HCT116 (cell line): ENCODE measurements around the gene CYP27A1. TPM values are rescaled to one million over a fixed set of nuclear protein-coding genes. Genes with fewer than 3 reads are reported as not detected.

Experiments
- ATAC-seq: fragments of 200-7000 bp; cut with Tn5 transposase; 2 replicates; pipeline ENCODE4 v1.9.1; 2020; ENCODE audit warnings: mild to moderate bottlenecking, moderate library complexity
- BruUV-seq: library from RNA; stranded (reverse); fragments of 400-500 nt; replicated peaks from 2 replicates; lab custom pipeline; 2021; lab: Mats Ljungman, UMichigan
- CTCF ChIA-PET: fragments of 300-600 bp; sonication (Branson Sonifier 250); formaldehyde crosslinking; loops from one replicate; lab custom pipeline; 2021; ENCODE audit warnings: antibody characterized with exemption; lab: Charles Lee
- POLR2A ChIA-PET: fragments of 300-600, 350-600 bp; sonication (Branson Sonifier 250); formaldehyde crosslinking; loops from one replicate; lab custom pipeline; 2021; ENCODE audit warnings: antibody characterized with exemption; lab: Charles Lee
- RAD21 ChIA-PET, 2 experiments: fragments of 300-600 bp; sonication (Branson Sonifier 250); formaldehyde crosslinking; loops; one replicate each; lab custom pipeline; 2023; ENCODE audit warnings: low total read pairs in 2 of 2; ENCODE audit not compliant: uncharacterized antibody in 2 of 2, unreplicated experiment in 2 of 2, low non-redundant PET in 1 of 2; lab: Charles Lee
- DNase-seq: peaks from one replicate; pipeline ENCODE4 v3.0.0-alpha.2; 2010; ENCODE audit warnings: low read depth, low spot score
- H2AFZ ChIP-seq: fragments of 200-600 bp; shearing (Covaris generic), sonication (generic); 2 replicates; pipeline ENCODE4 v1.6.1; 2017; ENCODE audit warnings: low read depth, mixed run types, mixed read lengths, antibody characterized with exemption, low read length; ENCODE audit not compliant: poor library complexity, severe bottlenecking
- H3K27ac ChIP-seq: 2 replicates; pipeline ENCODE4 v1.5.1; 2012; ENCODE audit warnings: low read depth, low read length
- H3K27me3 ChIP-seq: fragments of 200-600 bp; sonication (generic); 2 replicates; pipeline ENCODE4 v1.6.1; 2016; ENCODE audit warnings: mixed run types, low read length, mixed read lengths; ENCODE audit not compliant: insufficient read depth
- H3K36me3 ChIP-seq, 2 experiments: fragments of 200-500 bp in 1 of 2; fragments of 200-600 bp in 1 of 2; sonication (Bioruptor generic) in 1 of 2; sonication (generic) in 1 of 2; 2 replicates each; pipeline versions ENCODE4 v1.5.1 to v1.6.1; 2014 to 2016; ENCODE audit warnings: low read length in 2 of 2, inconsistent platforms in 1 of 2, mixed read lengths in 1 of 2, mixed run types in 1 of 2; ENCODE audit not compliant: insufficient read depth in 2 of 2, control insufficient read depth in 1 of 2
- H3K4me1 ChIP-seq, 2 experiments: fragments of 200-600 bp in 1 of 2; sonication (generic) in 1 of 2; 2 replicates each; pipeline versions ENCODE4 v1.5.1 to v1.6.1; 2012 to 2017; ENCODE audit warnings: low read length in 2 of 2, inconsistent platforms in 1 of 2, mild to moderate bottlenecking in 1 of 2, mixed read lengths in 1 of 2, mixed run types in 1 of 2, moderate library complexity in 1 of 2; ENCODE audit not compliant: insufficient read depth in 2 of 2, control insufficient read depth in 1 of 2
- H3K4me2 ChIP-seq: fragments of 200-600 bp; sonication (generic); 2 replicates; pipeline ENCODE4 v1.6.1; 2017; ENCODE audit warnings: mixed run types, low read length, mixed read lengths
- H3K4me3 ChIP-seq, 2 experiments: fragments of 200-600 bp in 1 of 2; sonication (generic) in 1 of 2; replicated peaks in 1 of 2; 2 replicates each; pipeline ENCODE4 v1.5.1; 2011 to 2016; ENCODE audit warnings: low read length in 2 of 2, control low read depth in 1 of 2, low read depth in 1 of 2, mild to moderate bottlenecking in 1 of 2, mixed read lengths in 1 of 2, mixed run types in 1 of 2
- H3K79me2 ChIP-seq: fragments of 200-600 bp; sonication (generic); 2 replicates; pipeline ENCODE4 v1.6.1; 2017; ENCODE audit warnings: mild to moderate bottlenecking, mixed run types, low read length, moderate library complexity, mixed read lengths; ENCODE audit not compliant: insufficient read depth
- H3K9ac ChIP-seq: fragments of 200-600 bp; sonication (generic); 2 replicates; pipeline ENCODE4 v1.6.1; 2016; ENCODE audit warnings: low read length, mixed read lengths
- H3K9me2 ChIP-seq: fragments of 200-600 bp; sonication (generic), shearing (Covaris generic); 2 replicates; pipeline ENCODE4 v1.6.1; 2017; ENCODE audit warnings: mixed run types, mild to moderate bottlenecking, moderate library complexity; ENCODE audit not compliant: insufficient read depth
- H3K9me3 ChIP-seq, 2 experiments: fragments of 200-500 bp in 1 of 2; fragments of 200-600 bp in 1 of 2; sonication (Bioruptor generic) in 1 of 2; sonication (generic) in 1 of 2; 2 replicates each; pipeline ENCODE4 v1.6.1; 2014 to 2017; ENCODE audit warnings: low read length in 2 of 2, mixed read lengths in 2 of 2, inconsistent platforms in 1 of 2, low read depth in 1 of 2, mild to moderate bottlenecking in 1 of 2, mixed run types in 1 of 2, moderate library complexity in 1 of 2; ENCODE audit not compliant: control insufficient read depth in 1 of 2, insufficient read depth in 1 of 2
- H4K20me1 ChIP-seq: fragments of 200-600 bp; sonication (generic), shearing (Covaris generic); 2 replicates; pipeline ENCODE4 v1.6.1; 2017; ENCODE audit warnings: mixed run types, mild to moderate bottlenecking, moderate library complexity; ENCODE audit not compliant: insufficient read depth
- CBX3 ChIP-seq: IDR thresholded peaks from 2 replicates; pipeline ENCODE4 v1.6.1; 2012; ENCODE audit warnings: low read depth
- CEBPB ChIP-seq: IDR thresholded peaks from 2 replicates; pipeline ENCODE4 v1.6.1; 2012; ENCODE audit warnings: low read depth
- EZH2 ChIP-seq: fragments of 200-600 bp; sonication (generic); IDR thresholded peaks from 2 replicates; pipeline ENCODE4 v1.6.1; 2017; ENCODE audit warnings: antibody characterized with exemption, mixed run types
- JUND ChIP-seq: IDR thresholded peaks from 2 replicates; pipeline ENCODE4 v1.6.1; 2012
- POLR2AphosphoS5 ChIP-seq: IDR thresholded peaks from 2 replicates; pipeline ENCODE4 v1.6.1; 2011; ENCODE audit warnings: mild to moderate bottlenecking, low read depth, low read length, moderate library complexity
- SRF ChIP-seq: IDR thresholded peaks from 2 replicates; pipeline ENCODE4 v1.6.1; 2012; ENCODE audit warnings: low read depth
- intact Hi-C: fragments of 100-400 bp; cut with micrococcal nuclease; formaldehyde crosslinking; loops from 2 replicates; pipeline ENCODE4 v1.10.0; 2022
- total RNA-seq: library from RNA; stranded (reverse); gene quantifications from one replicate; pipeline ENCODE4 v1.2.1, GENCODE V29; 2021; ENCODE audit not compliant: unreplicated experiment

CYP27A1 gene
- total RNA-seq, 1 experiment from 2014 or later = 1.6 TPM

GRCh38 chr2:218812096-218812815 is 30.3 kb downstream of the CYP27A1 start:
- H3K27me3 ChIP-seq = no peaks in the 10 kb centered on the region
- BruUV-seq = no TSS peak
- CTCF ChIA-PET = no interaction called here

GRCh38 chr2:218812861-218813260 is 30.9 kb downstream of the CYP27A1 start:
- Histone ChIP-seq H3K9ac (no peak overlapping the region), H3K4me1 (no peaks in the 10 kb centered on the region), H4K20me1 (no peaks in the 10 kb centered on the region), H3K4me3 (no peak overlapping the region), H2AFZ (no peak overlapping the region), H3K9me3 (no peaks in the 10 kb centered on the region), H3K27me3 (no peaks in the 10 kb centered on the region), H3K79me2 (no peaks in the 10 kb centered on the region), H3K36me3 (no peaks in the 10 kb centered on the region), H3K27ac (no peak overlapping the region), H3K9me2 (no peaks in the 10 kb centered on the region), H3K4me2 (no peak overlapping the region)
- BruUV-seq = no TSS peak
- ChIA-PET CTCF (no interaction called here), RAD21 (no interaction called here), POLR2A (no interaction called here)
- ATAC-seq (no peak), DNase-seq (no peak)
- intact Hi-C loops = no loop called here
- TF ChIP-seq SRF (no peak), POLR2AphosphoS5 (no peak), CBX3 (no peak), JUND (no peak), EZH2 (no peak), CEBPB (no peak)

More at GRCh38 chr2:218812096-218812815, 30.3 kb downstream of the CYP27A1 start:
- Histone ChIP-seq H3K36me3 (no peaks in the 10 kb centered on the region), H2AFZ (no peak overlapping the region), H3K4me1 (no peaks in the 10 kb centered on the region), H3K4me2 (no peak overlapping the region), H3K9me2 (no peaks in the 10 kb centered on the region), H3K9ac (no peak overlapping the region), H4K20me1 (no peaks in the 10 kb centered on the region), H3K4me3 (no peak overlapping the region), H3K79me2 (no peaks in the 10 kb centered on the region), H3K9me3 (no peaks in the 10 kb centered on the region), H3K27ac (no peak overlapping the region)
- intact Hi-C loops = no loop called here
- no peak for DNase-seq
- RAD21 ChIA-PET = no interaction called here
- TF ChIP-seq EZH2 = no peak
- POLR2A ChIA-PET = no interaction called here
- no peak for ATAC-seq
